HG03521 (cell line): ENCODE data around the gene ARRB2.

Source experiments
- ATAC-seq: cut with Tn5 transposase; IDR thresholded peaks from one replicate; pipeline ENCODE4 v1.9.1; 2021; ENCODE audit warnings: mild to moderate bottlenecking, moderate library complexity; ENCODE audit not compliant: unreplicated experiment

Gene ARRB2

DNA sequence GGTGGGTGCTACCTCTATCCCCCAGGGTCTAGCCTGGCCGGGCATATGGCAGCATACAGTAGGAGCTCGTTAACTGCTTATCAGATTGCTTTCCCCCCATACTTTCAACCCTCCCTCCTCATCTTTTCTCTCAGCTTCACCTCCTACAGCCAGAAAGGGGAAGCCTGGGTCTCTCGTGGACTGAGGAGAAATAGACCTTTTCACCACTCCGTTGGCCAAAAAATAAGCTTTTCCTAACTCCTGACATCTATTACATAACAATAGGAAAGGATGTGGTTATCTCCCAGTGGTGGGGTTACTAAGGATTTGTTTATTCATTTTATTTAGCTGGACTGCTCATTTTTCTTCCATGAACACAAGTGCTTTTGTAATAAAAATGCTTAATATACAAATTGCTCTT is 38.3 kb downstream of the ARRB2 start:
- ATAC-seq: no peak

DNA sequence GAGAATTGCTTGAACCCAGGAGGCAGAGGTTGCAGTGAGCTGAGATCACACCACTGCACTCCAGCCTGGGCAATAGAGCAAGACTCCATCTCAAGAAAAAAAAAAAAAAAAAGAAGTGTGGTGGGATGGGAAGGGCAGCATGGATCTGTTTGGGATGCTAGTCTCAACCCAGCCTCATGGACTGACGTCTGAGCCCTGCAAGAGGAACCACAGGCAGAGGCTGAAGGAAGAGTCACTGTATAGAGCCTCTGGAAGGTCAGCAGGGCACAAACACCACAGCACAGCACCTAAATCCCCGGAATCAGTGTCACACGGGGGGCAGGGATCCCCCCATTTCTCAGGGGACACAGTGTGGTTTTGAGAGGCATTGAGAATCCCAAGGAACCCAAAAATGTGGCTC is 40.2 kb downstream of the ARRB2 start:
- no peak for ATAC-seq

DNA sequence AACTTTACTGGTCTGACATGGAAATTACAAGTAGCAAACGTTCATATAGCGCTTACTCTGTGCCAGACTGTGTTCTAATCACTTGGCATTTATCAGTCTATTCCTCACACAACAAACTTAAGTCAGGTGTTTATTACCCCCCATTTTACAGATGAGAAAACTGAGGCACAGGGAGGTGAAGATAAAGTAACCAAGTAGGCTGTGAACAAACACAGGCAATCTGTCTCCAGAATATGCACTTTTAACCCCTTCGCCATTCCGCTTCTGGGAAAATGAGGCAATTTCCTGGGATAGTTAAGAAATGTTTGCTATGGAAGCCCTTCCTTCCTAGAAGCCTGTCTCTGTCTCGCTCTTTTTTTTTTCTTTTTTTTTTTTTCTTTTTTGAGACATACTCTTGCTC is 41.5 kb downstream of the ARRB2 start:
- no peak for ATAC-seq

GRCh38 chr17:4753392-4753791 is 43.0 kb downstream of the ARRB2 start:
- ATAC-seq: no peak

GRCh38 chr17:4759776-4760236 is 49.4 kb downstream of the ARRB2 start:
- no peak for ATAC-seq

GRCh38 chr17:4764595-4764994 is 54.2 kb downstream of the ARRB2 start:
- ATAC-seq: no peak

GRCh38 chr17:4766201-4766600 is 55.8 kb downstream of the ARRB2 start:
- no peak for ATAC-seq

DNA sequence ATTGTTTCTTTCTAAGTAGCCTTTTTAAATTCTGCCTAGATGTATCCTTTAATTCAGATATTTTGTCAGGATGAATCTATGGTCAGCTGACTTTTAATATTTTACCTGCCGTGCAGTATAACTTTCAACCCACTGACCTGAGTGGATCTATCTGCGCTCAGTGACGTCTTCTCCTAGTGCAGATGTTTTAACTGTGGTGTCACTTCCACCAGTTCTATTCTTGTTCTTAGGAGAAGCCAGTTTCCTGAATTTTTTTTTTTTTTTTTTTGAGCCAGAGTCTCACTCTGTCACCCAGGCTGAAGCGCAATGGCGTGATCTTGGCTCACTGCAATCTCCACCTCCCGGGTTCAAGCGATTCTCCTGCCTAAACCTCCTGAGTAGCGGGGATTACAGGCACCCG is 56.3 kb downstream of the ARRB2 start:
- ATAC-seq: no peak

DNA sequence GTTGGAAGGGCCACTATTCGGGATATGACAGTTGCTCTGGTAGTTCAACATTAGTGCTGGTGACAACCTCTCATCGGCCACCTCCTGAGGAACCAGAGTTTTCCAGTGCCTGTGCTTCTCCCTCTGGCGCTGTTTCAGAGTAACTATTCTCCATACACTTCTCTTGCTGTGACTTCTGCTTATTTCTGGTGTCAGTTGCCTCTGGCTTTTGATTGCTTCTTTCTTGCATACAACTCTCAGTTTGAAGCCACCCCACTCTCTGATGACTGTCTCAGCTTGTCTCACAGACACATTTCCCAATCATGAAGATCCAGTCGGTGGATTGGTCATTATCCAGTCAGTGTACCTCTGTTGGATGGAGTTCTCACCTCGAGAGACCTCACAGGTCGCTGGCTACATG is 57.9 kb downstream of the ARRB2 start:
- ATAC-seq: no peak

DNA sequence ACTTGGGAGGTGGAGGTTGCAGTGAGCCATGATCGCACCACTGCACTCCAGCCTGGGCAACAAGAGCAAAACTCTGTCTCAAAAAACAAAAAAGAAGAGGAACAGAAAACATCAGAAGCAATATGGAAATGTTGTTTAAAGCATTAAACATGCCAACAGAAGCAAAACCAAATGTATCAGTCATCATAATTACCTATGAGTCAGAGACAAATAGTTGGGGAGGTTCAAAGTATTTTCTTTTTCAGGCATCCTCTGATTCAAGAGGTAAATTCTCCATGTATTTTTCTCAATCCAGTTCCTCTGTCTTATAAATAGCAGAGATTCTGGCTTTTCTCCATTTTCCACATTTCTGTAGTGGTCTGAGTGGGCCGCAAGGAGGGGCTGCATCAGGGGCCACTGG is 59.2 kb downstream of the ARRB2 start:
- no peak for ATAC-seq
